Esophagus squamous epithelium (tissue), 4 donors: ENCODE measurements around the gene TOX2.

Experiments used
- CTCF ChIP-seq, 6 experiments: fragments of 450-650 bp in 4 of 6; fragments of 200-600 bp in 2 of 6; sonication (generic) in 2 of 6; IDR thresholded peaks; one replicate each; pipeline ENCODE4 v1.5.1; 2016 to 2019; ENCODE audit warnings: antibody characterized with exemption in 6 of 6, mild to moderate bottlenecking in 4 of 6, moderate library complexity in 4 of 6
- POLR2A ChIP-seq, 4 donors: fragments of 450-650 bp; IDR thresholded peaks; one replicate each; pipeline ENCODE4 v1.6.1; 2017; ENCODE audit warnings: antibody characterized with exemption in 4 of 4, mild to moderate bottlenecking in 4 of 4, moderate library complexity in 3 of 4

GRCh38 chr20:44064501-44065400 lies 150.1 kb downstream of the TOX2 start:
- TF ChIP-seq CTCF (IDR thresholded peaks at IDR 0.05): no peak
- no peak for TF ChIP-seq POLR2A (IDR thresholded peaks at IDR 0.05)
